GM18861 (cell line): ENCODE measurements around the gene TRPC6.

ENCODE experiments used
- ATAC-seq: cut with Tn5 transposase; IDR thresholded peaks from one replicate; pipeline ENCODE4 v1.9.1; 2021; ENCODE audit not compliant: unreplicated experiment

Gene TRPC6

GRCh38 chr11:101583251-101584128 lies at the start of gene TRPC6:
Gene TRPC6, minus strand, starts transcription at chr11:101584007. Its CDS starts 504 bp downstream, at chr11:101583503.
- ATAC-seq, result no peak

DNA sequence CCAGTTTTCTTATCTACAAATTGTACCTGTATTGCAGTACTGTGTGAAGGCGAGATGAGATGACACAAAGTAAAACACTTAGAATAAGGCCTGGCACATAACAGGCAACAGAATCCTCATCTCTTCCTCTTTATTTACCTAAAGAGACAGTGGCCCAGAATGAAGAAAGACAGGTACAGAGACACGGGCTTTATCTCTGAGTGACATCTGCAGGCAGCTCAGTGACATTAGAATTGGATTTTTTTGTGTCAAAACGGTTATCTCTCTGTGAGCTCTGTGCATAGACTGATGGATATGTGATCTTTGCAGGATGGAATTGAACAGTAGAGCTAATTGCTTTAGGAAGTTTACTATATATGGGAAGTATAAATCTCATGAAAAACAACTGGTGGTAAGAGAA lies 36.2 kb upstream of the TRPC6 start:
- ATAC-seq, result no peak

- ATAC-seq, result no peak
These were observed 34.9 kb upstream of the TRPC6 start for GRCh38 chr11:101618709-101619108.

DNA sequence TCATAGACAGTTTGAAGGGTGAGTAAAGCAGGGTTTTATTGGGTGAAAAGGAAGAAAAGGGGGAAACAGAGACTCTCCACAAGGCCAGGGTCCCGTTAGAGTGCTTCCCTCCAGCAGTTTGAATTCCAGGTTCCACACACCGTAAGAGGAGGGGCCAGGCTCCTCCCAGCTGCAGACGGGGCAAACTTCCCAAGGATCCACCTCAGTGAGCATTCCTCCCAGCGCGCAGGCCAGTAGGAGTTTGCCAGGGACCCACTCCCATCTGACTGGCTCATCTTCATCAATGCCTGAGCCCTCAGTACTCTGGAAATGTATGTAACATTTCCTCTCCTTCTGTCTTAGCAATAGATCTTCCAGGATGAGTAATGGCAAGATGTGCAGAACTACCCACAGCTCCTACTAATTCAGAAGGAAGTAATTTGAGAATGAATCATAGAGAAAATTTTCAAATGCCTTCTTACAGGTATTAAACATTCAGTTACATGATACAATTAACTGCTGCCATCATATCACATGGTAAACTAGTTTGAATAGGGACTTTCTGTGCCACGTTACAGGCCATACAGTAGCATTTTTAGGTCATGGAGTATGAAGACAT lies 34.0 kb upstream of the TRPC6 start:
- no peak for ATAC-seq

GRCh38 chr11:101612481-101612880 lies 28.7 kb upstream of the TRPC6 start:
- no peak for ATAC-seq

DNA sequence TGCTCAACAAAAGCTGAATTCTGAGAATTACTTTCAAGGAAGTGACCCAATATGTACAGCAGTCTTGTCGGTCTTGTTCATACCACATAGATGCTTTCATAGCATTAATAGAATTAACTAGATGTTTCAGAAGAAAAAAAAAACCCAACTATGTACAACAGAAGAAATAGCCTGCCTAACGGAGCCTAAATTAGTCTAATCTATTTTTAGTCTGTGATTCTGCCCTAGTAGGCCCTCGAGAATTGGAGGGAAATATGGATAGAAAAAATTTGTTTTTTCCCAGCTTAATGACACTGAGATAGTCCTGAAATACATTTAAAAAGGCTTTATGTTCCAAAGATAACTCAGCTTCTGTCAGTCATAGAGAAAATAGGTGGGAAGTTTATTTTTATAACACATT lies 17.1 kb upstream of the TRPC6 start:
- no peak for ATAC-seq

- ATAC-seq, result no peak
These were observed 3.2 kb upstream of the TRPC6 start for GRCh38 chr11:101586965-101587364.

- no peak for ATAC-seq
These were observed 848 bp upstream of the TRPC6 start for GRCh38 chr11:101584655-101585054.

- no peak for ATAC-seq
These were observed 315 bp upstream of the TRPC6 start for GRCh38 chr11:101584129-101584515.

DNA sequence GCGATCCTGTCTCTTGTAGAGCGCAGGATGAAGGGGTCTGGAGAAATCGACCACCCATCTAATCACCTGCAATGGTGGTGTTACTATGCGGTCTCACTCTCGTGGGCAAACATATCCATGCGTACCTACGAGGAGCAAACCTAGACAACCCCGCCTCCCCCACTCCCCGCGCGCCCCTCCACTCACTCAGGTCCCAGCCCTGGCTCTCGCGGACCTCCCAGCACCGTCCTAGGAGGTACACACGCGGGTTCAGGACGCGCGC lies 887 bp downstream of the TRPC6 start:
- no peak for ATAC-seq

DNA sequence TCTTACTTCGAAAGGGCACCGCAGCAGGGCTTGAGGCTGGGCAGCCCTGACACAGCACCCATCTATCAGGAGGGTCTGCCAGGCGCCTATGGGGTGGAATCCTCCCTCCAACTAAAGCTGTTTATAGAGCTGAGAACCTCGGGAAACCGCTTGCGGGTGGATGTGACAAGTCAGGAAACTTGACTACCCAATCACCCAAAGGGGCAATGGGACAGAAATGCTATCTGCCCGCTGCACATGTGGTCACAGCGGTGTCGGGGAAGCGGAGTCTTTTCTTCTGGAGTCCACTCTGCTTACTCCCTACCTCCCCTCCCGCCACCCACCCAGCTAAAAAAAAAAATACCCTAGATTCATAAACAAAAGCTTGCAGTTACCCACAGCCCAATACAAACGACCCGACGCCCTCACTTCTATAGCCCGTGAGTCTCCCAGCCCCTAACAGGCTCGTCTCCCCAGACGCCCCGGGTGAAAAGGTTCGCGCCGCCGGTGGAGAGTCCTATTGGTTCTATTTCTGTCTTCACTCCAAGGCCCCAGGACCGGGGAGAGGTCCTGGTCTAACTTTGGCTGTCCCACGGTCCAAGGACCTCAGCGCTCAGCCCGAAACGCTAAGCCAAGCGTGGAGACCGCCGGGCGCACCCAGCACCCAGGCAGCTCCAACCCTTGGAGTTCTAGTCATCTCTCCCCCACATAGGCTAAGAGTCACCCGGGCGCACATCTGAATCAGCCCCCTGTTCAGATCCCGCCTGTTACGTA lies 1.4 kb downstream of the TRPC6 start:
- ATAC-seq, result no peak

DNA sequence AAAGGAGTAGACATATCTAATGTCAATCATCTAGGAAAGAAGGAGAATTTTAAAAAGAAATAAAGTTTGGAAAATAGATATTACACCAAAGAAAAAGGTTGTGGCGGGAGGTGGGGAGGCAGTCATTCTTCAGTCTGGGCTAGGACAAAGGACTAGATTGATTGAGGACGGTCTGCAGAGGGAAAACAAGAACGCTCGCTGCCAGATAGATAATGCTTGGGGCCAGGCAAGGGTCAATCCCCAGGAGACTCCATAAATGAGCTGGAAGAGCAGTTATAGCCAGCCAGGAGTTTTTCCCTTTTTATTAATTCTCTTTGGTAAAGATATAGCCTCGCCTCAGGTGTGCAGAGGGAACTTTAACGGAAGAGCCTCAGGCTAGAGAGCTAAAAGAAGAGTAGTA lies 6.3 kb downstream of the TRPC6 start:
- ATAC-seq, result no peak

DNA sequence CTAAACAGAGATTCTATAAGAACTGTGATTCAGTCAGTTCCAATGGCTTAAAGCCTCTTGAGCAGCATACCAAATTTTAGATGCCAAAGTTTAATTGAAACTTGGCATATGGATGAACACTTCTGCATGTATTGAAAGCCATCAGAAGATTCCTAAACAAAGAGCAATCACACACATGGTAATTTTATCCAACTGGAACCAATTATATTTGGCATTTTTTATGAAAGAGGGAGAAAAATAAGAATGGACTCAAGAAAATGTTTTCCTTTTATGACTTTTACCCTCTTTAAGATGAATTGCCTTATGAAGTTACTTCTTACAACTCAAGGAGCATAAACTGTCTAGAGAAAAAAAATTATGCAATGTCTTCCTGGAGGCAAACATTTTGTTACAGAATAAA lies 7.4 kb downstream of the TRPC6 start:
- no peak for ATAC-seq

- no peak for ATAC-seq
These were observed 8.9 kb downstream of the TRPC6 start for GRCh38 chr11:101574886-101575285.

DNA sequence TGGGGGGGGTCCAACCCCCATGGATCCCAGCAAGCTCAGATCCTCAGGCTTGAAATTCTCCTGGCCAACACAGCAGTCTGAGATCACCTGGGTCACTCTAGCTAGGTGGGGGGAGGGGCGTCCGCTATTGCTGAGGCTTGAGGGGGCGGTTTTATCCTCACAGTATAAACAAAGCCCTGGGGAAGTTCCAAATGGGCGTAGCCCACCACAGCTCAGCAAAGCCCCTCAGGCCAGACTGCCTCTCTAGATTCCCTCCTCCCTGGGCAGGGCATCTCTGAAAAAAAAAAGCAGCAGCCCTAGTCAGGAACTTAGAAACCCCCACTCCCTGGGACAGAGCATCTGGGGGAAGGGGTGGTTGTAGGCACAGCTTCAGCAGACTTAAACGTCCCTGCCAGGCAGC lies 16.7 kb downstream of the TRPC6 start:
- ATAC-seq, result no peak

DNA sequence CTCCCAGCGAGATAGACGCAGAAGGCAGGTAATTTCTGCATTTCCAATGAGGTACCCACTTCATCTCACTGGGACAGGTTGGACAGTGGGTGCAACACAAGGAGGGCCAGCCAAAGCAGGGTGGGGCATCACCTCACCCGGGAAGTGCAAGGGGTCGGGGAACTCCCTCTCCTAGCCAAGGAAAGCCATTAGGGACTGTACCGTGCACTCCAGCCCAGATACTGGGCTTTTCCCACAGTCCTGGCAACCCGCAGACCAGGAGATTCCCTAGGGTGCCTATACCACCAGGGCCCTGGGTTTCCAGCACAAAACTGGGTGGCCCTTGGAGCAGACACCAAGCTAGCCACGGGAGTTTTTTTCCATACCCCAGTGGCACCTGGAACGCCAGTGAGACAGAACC lies 17.2 kb downstream of the TRPC6 start:
- no peak for ATAC-seq

DNA sequence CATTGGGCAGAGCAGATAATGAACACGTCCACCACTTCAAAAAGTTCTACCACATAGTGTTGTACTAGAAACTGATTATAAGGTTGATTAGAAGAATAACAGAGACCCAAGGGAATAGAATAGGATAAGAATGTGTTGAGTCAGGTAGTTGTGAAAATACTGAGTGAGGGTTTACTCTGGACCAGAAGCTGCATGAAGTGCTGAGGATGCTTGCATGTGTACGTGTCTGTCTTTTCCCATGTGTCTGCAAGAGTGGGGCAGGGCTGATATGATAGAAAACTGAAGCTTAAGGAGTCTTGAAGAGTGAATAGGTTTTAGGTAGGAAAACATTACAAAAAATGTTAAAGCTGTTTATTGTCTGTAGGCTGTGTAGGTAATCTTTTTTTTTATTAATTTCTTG lies 20.6 kb downstream of the TRPC6 start:
- ATAC-seq, result no peak

GRCh38 chr11:101555366-101555765 lies 28.4 kb downstream of the TRPC6 start:
- no peak for ATAC-seq

- ATAC-seq, result peak; percentile 98
These were observed 29.9 kb downstream of the TRPC6 start for GRCh38 chr11:101553891-101554292.

- ATAC-seq, result no peak
These were observed 30.9 kb downstream of the TRPC6 start for GRCh38 chr11:101552888-101553287.

DNA sequence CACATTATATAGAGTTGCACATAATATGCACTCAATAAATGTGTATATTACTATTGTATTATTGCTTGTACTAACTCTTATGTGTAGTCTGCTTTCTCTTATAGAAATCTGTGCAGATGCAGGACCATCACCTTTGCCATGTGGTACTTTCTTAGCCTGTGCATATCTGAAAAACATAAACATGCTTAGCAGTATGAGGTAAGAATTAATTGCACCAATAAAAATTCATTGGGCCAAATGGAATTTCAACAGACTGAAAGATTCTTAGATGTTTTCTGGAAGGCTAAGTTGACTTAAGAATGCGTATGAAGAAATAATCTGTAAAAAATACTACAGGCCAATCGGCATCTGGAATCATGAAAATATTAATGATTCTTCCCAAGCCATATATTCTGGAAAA lies 55.3 kb downstream of the TRPC6 start:
- ATAC-seq, result no peak

DNA sequence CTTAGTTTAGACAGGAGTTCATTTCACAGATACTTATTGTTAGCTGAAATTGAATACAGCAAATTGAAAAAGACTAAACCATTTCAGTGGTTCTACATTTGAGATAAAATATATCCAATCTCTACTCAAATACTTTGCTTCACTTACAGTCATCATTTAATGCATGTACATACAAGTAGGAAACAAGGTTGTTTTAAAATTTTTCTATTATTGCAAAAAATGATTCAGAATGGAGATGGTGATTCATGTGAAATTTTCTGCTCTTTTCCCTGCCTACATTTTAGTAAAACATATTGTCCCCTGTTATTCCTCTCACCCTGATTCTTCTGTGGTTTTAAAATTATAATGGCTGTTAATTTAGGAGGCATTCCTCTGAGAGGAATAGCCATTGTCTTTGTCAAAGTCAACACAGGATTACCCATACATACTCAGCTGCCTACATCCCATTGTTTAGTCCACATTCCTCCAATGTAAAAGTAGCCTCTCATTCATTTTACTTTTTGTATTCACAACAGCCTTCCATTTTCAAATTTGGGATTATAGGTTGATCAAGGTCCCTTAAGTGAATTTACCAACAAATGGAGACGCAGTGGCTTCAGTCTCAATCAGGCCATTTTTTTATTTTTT lies 60.1 kb downstream of the TRPC6 start:
- no peak for ATAC-seq
